Suprapubic skin (tissue), 4 donors: ENCODE results near the gene KCTD17.

ENCODE experiments used
- EP300 ChIP-seq: sonication (generic); formaldehyde crosslinking; IDR thresholded peaks from one replicate; pipeline ENCODE4 v1.6.1; 2017; ENCODE audit warnings: antibody characterized with exemption
- POLR2A ChIP-seq, 2 donors: fragments of 450-650 bp; IDR thresholded peaks; one replicate each; pipeline ENCODE4 v1.6.1; 2017; ENCODE audit warnings: antibody characterized with exemption in 2 of 2, mild to moderate bottlenecking in 2 of 2, moderate library complexity in 2 of 2
- POLR2AphosphoS5 ChIP-seq, 3 donors: sonication (generic); formaldehyde crosslinking; IDR thresholded peaks; one replicate each; pipeline ENCODE4 v1.6.1; 2017; ENCODE audit warnings: antibody characterized with exemption in 3 of 3
- TF ChIP-seq, protein P1 (sequence below), 2 donors: fragments of 200-600 bp in 1 of 2; fragments of 450-650 bp in 1 of 2; sonication (generic) in 1 of 2; IDR thresholded peaks; one replicate each; pipeline ENCODE4 v1.5.1; 2016 to 2019; ENCODE audit warnings: antibody characterized with exemption in 2 of 2, mild to moderate bottlenecking in 1 of 2, moderate library complexity in 1 of 2

DNA sequence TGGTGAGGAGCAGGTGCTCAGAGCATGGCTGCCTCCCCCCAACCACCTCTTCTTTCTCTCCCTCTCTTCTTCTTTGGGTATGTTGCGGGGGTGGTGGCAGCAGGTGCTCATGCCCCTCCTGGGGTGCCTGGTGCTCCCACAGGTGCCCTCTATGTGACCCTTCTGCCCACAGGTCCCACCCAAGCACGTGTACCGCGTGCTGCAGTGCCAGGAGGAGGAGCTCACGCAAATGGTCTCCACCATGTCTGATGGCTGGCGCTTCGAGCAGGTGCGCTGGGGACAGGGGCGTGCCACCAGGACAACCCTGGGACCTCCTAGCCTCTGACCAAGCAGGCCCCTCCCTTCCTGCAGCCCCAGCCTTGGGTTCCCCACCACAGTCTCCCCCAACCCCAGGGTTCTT is 5.7 kb downstream of the KCTD17 start:
- TF ChIP-seq, protein P1, sequence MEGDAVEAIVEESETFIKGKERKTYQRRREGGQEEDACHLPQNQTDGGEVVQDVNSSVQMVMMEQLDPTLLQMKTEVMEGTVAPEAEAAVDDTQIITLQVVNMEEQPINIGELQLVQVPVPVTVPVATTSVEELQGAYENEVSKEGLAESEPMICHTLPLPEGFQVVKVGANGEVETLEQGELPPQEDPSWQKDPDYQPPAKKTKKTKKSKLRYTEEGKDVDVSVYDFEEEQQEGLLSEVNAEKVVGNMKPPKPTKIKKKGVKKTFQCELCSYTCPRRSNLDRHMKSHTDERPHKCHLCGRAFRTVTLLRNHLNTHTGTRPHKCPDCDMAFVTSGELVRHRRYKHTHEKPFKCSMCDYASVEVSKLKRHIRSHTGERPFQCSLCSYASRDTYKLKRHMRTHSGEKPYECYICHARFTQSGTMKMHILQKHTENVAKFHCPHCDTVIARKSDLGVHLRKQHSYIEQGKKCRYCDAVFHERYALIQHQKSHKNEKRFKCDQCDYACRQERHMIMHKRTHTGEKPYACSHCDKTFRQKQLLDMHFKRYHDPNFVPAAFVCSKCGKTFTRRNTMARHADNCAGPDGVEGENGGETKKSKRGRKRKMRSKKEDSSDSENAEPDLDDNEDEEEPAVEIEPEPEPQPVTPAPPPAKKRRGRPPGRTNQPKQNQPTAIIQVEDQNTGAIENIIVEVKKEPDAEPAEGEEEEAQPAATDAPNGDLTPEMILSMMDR (IDR thresholded peaks at IDR 0.05), result no peak
- TF ChIP-seq EP300 (no peak), POLR2A (IDR thresholded peaks at IDR 0.05) (no peak), POLR2AphosphoS5 (IDR thresholded peaks at IDR 0.05) (no peak)
